GM19351 (cell line): ENCODE measurements around the gene OR10A3.

Experiments used
- ATAC-seq: cut with Tn5 transposase; IDR thresholded peaks from one replicate; pipeline ENCODE4 v1.9.1; 2021; ENCODE audit warnings: mild to moderate bottlenecking, moderate library complexity; ENCODE audit not compliant: unreplicated experiment

The OR10A3 gene

DNA sequence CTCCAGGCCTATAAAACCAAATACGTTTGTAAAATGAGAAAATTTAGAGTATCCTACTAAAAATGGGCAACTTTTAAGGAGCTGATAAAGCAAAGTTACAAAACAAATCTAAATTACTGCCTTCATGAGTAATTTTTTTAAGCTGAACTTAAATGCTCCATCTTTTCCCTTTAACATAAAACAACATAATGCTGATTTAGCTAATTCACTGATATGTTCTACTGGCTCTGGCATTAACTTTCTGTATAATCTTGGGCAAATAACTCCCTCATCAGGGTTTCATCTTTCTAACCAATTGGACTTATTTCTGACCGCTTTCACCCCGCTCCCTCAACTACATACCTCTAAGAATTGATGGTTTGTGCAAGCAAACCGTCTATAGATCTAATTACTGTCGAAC lies 362 bp downstream of the OR10A3 start:
- no peak for ATAC-seq

DNA sequence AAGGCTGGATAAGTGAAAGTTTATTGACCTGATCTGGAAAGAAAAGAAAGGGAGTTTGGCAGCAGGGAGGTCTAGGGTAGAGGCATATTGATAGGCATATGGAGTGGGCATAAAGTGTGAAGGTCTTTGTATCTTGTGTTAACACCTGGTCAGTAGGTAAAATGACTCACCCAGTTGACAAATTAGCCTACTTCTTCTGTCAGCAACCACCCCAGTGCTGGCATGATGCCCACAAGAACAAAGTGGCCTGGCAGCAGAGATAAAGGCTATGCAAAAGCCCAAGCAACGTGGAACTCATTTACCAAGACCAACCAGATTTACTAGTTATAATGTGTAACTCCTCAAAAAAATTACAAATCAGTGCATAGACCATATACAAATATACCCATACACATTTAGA lies 4.9 kb downstream of the OR10A3 start:
- ATAC-seq: no peak

DNA sequence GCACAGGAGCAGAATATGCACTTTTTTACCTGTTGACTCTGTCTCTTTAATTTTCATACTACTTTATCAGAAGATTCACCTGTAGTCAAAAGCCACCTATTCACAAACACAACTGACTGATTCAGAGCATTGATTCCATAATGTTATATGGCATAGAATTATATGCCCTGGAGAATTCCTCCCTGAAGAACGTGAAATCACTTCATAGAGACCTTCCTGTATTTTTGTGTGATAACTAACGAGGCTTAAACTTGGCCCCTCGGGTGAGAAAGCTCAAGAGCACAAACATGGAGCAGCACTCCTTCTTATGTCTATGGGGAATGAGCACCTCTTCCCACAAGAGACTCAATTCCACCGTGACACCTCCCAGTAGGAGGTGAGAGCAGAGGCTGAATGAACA lies 10.3 kb downstream of the OR10A3 start, which contains the start of gene OR10A6:
Gene OR10A6 (minus strand): TSS at position 101 of the 400 bp plus-strand sequence. CDS start 2,606 bp downstream, outside the sequence.
- ATAC-seq: no peak

DNA sequence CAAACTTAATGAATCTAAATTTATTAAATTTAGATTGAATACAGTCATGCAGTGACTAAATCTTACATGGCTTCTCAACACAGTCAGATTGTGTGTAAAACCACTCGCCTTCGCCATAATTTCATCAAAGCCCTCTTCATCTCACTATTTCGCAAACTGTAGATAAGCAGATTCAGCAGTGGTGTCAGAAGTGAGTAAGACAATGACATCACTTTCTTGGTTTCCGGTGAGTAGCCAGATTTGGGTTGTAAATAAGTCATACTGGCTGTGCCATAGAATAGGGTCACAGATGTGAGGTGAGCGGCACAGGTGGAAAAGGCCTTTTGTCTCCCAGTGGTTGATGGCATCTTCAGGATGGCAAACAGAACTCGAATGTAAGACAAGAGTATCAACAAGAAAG lies 13.9 kb downstream of the OR10A3 start:
- no peak for ATAC-seq

DNA sequence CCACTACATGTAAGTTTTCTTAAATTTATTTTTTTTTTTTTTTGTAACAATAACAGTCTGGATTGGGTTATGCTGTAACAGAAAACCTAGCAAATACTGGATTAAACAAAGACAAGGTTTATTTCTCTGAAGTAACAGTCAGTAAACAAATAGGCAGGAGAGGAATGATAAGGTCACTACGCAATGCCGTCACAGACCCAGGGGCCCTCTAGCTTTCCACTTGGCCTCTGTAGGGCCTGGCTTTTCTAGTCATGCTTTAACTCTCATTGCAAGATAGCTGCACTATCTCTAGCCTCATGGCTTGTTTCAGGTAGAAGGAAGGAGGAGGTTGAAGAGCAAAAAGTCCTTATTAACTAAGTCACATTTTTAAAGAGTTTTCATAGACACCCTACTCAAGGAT lies 17.0 kb downstream of the OR10A3 start:
- ATAC-seq: no peak

DNA sequence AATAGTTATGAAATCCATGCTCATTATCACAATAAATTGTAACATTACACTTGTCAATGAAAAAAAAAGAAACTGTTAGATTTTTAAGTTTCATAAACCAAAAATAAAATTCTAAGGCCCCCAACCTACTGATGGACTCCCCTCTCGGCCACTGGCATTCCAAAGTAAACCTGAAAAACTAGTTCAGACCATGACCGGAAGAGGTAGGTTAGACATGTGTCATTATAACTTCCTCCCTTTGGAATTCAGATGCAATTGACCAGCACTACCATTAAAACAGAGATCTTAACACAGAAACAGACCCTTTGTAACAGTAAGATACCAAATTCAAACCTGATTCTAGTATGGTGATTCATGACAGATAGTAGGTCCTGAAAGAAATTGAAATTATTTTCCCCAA lies 23.4 kb downstream of the OR10A3 start:
- ATAC-seq: no peak

DNA sequence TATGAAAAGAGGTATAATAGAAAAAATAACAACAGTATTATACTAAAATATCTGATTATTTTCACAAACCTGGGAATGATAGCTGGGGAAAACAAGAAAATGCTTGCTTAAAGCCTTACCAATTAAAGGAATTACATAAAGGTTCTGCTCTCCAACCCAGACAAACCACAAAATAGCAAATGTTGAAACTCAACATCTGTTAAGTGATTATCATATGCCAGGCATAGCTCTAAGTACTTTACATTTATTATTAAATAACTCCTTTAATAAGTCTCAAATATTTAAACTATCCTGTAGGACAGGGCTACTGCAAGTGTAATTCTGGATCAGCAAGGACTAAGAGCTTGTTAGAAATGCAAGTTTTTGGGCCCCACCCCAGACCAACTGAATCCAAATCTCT lies 30.5 kb downstream of the OR10A3 start:
- ATAC-seq: no peak

DNA sequence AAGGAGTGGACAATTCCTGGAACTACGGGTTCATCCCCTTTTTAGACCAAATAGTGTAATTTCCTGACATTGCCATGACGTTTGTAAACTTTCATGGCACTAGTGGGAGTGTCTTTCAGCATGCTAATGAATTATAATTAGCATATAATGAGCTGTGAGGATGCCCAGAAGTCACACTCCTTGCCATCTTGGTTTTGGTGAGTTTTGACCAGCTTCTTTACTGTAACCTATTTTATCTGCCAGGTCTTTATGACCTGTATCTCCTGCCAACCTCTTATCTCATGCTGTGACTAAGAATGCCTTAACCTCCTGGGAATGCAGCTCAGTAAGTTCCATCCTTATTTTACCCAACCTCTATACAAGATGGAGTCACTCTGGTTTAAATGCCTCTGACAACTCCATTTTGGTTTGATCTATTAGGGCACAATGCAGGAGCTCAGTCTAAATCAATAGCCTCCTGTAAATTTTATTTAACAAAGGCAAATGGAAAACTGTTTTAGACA lies 31.2 kb downstream of the OR10A3 start:
- ATAC-seq: no peak

DNA sequence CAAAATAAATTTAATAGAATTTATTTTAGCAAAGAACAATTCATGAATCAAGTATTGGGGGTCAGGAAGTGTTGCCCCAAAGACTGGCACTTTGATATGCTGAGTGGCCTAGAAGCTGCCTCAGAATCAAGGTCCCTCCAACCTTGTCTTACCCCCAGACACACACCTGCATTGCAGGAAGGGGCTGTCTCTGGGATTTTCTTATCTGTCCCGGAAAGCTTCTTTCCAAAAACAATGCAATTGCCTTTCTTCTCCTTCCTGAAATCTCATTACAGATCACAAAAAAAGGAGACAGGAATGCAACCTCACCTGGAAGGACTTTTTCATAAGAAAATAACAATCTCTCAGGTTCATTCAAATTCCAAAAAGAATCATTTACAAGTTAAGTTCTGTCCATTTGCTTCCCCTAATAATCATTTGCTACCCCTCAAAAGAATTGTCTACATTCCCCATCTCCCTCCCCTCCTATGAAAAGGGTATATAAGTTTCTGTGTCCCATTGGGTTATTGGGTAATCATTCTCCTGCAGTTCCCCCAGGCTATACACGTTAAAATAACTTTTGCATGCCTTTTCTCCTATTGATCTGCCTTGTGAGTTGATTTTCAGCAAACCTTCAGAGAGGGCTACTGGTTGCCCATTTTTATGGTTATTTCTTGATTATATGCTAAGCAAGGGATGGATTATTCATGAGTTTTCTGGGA lies 31.8 kb downstream of the OR10A3 start:
- ATAC-seq: no peak

DNA sequence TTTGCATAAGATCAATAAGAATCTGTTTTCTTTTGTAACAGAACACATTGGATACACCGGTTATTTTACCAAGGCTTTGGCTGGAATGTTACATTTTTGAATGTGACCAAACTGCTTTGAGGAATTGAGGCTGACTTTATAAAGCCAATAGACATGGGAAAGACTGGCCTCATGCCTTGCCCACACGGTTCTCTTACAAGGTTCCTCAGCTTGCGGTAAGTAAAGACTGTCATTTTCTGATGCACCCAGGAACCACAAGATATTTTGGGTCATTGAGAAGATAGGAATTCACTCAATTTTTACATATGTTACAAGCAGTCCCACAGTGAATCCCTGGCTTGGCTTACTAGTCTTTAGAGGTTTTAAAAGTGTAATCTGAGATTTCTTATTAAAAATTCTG lies 34.4 kb downstream of the OR10A3 start:
- ATAC-seq: no peak

DNA sequence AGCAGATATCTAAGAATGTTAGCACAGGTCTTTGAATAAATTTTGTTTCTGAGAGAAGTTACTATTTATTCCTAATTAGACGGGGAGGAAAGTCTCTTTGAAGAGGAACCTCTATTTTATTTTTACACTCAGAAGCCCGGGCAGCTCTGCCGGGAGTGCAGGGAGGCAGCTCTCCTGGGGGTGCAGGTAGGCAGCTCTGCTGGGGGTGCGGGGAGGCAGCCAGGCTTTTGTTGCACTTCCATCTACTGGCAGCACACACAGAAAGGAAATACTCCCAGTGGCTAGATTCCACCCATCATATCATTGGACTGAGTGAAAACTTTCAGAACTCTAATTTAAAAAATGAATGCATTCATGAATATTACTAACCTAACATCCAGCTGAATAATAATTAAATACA lies 35.0 kb downstream of the OR10A3 start:
- ATAC-seq: no peak

DNA sequence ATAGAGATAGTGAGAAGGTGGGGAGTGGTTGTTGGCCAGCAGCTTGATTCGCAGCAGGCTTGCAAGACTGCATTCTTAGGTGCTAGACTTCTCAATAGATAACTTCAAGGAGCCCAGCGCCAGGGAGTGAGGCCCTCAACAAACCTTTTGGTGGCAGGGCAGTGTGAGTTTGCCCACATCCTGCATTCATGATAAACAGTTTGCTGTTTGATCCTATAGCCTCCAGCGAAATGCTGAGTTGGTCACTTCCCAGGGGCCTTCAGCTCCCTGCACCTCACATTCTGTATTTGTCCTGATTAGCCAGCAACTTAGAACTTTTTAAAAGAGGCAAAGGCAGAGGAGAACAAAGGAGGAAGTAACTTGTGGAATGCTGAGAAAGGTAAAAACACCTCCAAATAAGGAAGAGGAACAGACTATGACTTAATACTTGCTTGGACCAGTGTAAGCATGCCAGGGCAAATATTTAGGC lies 35.5 kb downstream of the OR10A3 start:
- ATAC-seq: no peak

DNA sequence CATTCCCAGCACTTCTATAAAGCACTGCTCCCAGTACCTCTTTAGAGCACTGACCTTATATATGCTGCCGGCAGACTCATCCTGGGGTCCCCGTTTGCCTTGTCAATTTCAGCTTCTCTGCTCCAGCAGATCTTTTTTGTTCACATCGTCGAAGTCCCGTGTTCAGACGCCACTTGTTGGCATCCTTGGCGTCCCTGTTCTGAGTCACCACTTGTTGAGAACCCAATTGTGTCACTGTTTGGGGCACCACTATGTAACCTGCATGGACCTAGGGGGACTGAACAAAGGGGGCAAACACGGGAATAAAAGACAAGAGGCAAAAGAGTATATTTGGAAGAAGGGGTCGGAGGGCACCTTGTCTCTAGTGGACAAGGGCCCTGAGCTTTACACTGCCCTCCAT lies 36.0 kb downstream of the OR10A3 start:
- no peak for ATAC-seq

DNA sequence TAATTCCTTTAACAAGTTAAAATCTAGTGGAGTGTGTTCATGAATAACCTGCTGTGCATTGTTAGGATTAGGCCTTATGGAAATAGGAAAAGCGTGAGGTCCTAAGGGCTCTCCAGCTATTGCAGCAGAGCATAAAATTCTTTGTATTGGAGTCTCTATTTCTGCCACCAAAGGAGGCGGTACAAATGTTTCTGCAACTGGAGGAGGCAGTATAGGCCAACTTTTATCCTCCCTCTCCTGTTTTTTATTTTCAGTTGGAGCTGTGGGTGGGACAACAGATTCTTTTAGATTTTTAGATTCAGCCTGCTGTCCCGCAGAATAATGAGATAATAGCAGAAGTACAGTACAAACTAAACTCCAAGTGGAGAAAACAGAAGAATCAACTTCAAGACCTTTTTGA lies 36.6 kb downstream of the OR10A3 start:
- no peak for ATAC-seq

DNA sequence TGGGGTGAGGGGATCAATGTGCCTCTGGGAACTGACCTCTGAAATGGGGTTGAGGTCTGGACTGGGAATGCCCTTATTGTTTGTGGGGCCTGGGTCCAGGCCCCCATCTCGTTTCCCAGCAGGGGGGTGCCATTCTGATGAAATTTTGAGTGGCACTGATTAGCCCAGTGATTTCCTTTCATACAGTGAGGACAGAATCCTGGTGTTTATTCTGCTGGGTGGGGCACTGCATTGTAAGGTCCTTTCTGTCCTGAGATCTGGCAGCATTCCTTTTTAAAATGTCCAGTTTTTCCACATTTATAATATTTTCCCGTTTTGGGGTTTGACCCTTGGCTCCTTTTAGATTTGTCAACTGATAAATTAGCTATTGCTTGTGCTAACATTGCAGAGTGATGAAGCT lies 37.6 kb downstream of the OR10A3 start:
- ATAC-seq: no peak

DNA sequence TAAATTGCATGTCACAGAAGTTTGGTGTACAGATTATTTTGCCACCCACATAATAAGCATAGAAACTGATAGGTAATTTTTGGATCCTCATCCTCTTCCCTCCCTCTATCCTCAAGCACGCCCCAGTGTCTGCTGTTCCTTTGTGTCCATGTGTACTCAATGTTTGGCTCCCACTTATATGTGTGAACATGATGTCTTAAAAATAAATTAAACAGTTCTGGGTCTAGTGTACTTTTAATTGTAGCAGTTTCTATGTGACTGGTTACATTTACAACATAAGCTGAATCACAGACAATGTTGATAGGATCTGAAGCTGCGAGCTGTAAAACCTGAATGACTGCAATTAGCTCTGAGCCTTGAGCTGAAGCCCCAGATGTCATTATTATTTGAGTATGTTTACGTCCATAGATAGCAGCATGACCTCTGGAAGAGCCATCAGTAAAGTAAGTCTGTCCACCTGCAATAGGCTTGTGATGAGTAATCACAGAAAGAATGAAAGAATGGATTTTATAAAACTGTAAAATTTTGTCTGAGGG lies 40.1 kb downstream of the OR10A3 start:
- no peak for ATAC-seq

DNA sequence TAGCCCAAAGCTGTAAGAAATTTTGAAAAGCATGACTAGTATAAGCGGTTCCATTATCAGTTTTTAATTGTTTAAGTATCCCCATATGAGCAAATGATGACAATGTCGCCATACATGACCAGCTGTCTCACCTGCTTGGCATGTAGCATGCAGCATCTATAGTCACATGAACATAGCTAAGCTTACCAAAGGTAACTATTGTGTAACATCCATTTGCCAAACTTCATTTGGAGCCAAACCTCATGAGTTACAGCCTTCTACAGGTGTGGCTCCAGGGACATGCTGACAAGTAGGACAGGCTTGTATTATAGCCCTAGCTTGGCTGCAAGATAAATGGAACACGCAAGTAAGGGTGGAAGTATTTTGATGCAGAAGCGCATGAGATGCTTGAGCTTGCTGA lies 40.8 kb downstream of the OR10A3 start:
- no peak for ATAC-seq

DNA sequence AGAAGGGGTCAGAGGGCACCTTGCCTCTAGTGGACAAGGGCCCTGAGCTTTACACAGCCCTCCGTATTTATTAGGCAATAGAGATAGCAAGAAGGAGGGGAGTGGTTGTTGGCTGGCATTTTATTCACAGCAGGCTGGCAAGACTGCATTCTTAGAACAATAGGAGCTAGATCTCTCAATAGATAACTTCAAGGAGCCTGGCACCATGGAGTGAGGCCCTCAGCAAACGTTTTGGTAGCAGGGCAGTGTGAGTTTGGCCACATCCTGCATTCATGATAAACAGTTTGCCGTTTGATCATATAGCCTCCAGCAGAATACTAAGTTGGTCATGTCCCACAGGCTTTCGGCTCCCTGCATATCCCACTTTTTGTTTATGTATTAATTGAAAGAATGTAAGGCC lies 42.1 kb downstream of the OR10A3 start:
- no peak for ATAC-seq

DNA sequence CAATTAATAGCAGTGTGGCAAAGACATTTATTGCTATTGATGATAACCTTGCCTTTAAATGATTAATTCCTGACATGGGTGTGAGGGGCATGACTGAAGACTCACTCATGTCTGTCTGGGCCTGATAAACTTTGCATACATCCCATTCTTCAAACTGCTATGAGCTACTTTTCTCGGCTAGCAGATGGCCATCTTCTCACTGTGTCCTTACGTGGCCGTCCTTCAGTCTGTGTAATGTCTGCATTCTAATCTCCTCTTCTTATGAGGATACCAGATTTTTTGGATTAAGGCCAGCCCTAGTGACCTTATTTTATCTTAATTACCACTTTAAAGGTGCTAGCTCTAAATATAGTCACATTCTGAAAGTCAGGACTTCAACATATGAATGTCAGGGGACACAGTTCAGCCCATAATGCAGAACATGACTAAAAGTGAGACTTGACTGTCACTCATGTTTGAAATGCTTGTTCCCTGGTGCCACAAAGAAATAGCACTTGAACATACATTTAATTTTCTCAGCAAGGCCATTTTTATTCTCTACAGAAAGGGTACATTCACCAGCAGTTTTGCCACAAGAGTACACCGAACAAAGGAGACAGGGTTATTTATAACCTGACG lies 42.7 kb downstream of the OR10A3 start:
- no peak for ATAC-seq

DNA sequence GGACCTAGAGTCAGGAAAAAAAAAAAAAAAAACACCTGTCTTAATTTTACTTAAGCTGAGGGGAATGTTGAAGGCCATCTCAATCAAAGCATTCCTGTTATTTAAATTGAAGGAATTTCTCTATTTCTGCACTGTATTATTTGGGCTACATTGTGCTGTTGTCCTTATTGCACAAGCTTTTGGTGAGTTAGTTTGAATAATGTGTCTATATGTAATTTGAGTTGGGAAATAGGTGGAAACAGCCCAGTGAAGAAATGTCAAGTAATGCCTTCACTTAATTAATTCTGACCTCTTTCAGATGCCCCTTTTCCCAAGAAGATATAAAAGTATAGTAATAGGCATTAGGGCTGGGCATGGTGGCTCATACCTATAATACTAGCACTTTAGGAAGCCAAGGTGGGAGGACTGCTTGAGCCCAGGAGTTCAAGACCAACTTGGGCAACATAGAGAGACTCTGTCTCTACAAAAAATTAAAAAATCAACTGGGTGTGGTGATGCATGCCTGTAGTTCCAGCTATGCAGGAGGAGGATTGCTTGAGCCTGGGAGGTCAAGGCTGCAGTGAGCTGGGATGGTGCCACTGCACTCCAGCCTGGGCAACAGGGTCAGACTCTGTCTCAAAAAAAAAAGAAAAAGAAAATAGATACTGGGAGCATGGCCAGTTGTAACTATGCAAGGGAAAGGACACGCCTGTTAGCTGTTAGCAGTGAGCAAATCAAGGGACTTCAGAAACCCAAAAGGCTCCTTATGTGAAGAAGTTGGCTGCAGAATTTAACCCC lies 45.3 kb downstream of the OR10A3 start:
- no peak for ATAC-seq

DNA sequence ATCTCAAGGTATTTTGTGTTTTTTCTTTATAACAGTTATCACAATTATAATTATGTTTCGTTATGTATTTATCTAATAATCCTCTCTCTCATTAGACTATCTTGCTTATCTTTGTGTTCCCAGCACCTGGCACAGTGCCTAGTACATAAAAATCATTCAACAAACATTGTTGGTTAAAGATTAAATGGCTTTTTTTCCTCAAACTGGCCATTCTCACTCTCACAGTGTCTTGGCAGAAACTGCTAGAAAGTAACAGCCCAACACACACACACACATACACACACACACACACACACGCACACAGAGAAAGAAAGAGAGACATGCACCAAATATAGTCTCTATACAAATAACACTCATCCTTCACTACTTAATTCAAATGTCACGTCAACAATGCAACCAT lies 47.3 kb downstream of the OR10A3 start:
- ATAC-seq: no peak

DNA sequence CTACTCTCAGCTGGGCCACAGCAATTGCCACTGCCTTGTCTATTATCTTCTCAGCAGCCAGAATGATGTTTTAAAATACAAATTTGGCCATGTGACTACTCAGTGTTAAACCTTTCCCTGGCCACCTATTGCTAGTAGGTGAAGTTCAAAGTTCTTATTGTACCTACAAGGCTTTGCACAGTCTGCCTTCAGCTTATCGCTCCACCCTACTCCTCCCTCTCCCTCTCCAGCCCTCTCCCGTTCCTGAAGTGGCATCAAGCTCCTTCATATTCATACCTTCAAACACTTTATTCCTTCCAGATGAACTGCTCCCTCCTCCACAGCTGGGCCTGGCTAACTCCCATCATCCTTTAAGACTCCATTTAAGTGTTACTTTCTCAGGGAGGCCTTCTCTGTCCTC lies 47.7 kb downstream of the OR10A3 start:
- no peak for ATAC-seq
